Smooth muscle cell (in vitro differentiated cells): Measurements from ENCODE around the gene MN1. TPM values are rescaled to one million over a fixed set of nuclear protein-coding genes. Genes with fewer than 3 reads are reported as not detected.

Experiments
- DNase-seq: peaks from one replicate; lab custom pipeline; 2025; ENCODE audit not compliant: unreplicated experiment; lab: John Stamatoyannopoulos, UW
- H2AFZ ChIP-seq: fragments of 200-600 bp; sonication (generic); 2 replicates; pipeline ENCODE4 v1.6.0; 2016; ENCODE audit warnings: antibody characterized with exemption, low read depth, mild to moderate bottlenecking
- H3F3A ChIP-seq: fragments of 200-600 bp; sonication (generic); 2 replicates; pipeline ENCODE4 v1.6.0; 2017; ENCODE audit warnings: antibody characterized with exemption, low read depth
- H3K27ac ChIP-seq: fragments of 200-600 bp; sonication (generic); 2 replicates; pipeline ENCODE4 v1.5.1; 2016; ENCODE audit warnings: low read depth, mild to moderate bottlenecking
- H3K27me3 ChIP-seq: fragments of 200-600 bp; sonication (generic); 2 replicates; pipeline ENCODE4 v1.6.1; 2016; ENCODE audit warnings: low read depth, mild to moderate bottlenecking
- H3K36me3 ChIP-seq: fragments of 200-600 bp; sonication (generic); 2 replicates; pipeline ENCODE4 v1.5.1; 2016; ENCODE audit warnings: low read depth
- H3K4me1 ChIP-seq: fragments of 200-600 bp; sonication (generic); 2 replicates; pipeline ENCODE4 v1.5.1; 2016; ENCODE audit warnings: low read depth
- H3K4me2 ChIP-seq: fragments of 200-600 bp; sonication (generic); 2 replicates; pipeline ENCODE4 v1.6.0; 2016; ENCODE audit warnings: mild to moderate bottlenecking
- H3K4me3 ChIP-seq: fragments of 200-600 bp; sonication (generic); 2 replicates; pipeline ENCODE4 v1.5.1; 2016; ENCODE audit warnings: mild to moderate bottlenecking
- H3K79me2 ChIP-seq: fragments of 200-600 bp; sonication (generic); 2 replicates; pipeline ENCODE4 v1.6.0; 2016; ENCODE audit warnings: low read depth, mild to moderate bottlenecking
- H3K9ac ChIP-seq: fragments of 200-600 bp; sonication (generic); 2 replicates; pipeline ENCODE4 v1.6.0; 2016; ENCODE audit warnings: low read depth
- H3K9me3 ChIP-seq: fragments of 200-600 bp; sonication (generic); replicated peaks from 2 replicates; pipeline ENCODE4 v1.5.1; 2016; ENCODE audit warnings: low read depth
- H4K20me1 ChIP-seq: fragments of 200-600 bp; sonication (generic); 2 replicates; pipeline ENCODE4 v1.6.0; 2016; ENCODE audit warnings: low read depth
- CTCF ChIP-seq: fragments of 200-600 bp; sonication (generic); IDR thresholded peaks from 2 replicates; pipeline ENCODE4 v1.5.1; 2017; ENCODE audit warnings: borderline replicate concordance, mild to moderate bottlenecking, antibody characterized with exemption; ENCODE audit not compliant: insufficient read depth, poor library complexity, severe bottlenecking
- WGBS: methylation state at CpG from one replicate; pipeline ENCODE4 v1.1.7; 2016; ENCODE audit warnings: low lambda C conversion rate; 5-methylcytosine and 5-hydroxymethylcytosine counted together
- polyA plus RNA-seq: library from polyadenylated mRNA; unstranded; fragments of >200 nt; fragmentation: Nextera tagmentation; extraction: Ambion mirVana; gene quantifications from 2 replicates; pipeline ENCODE4 v1.2.1, GENCODE V29; 2016
- total RNA-seq: library from RNA; depleted of rRNA; stranded (reverse); fragments of >200 nt; gene quantifications from 2 replicates; pipeline ENCODE4 v1.2.3, GENCODE V29; 2014

The MN1 gene
- total and polyA plus RNA-seq, 2 experiments from 2014 or later: 0.98 to 3.3 TPM

GRCh38 chr22:27815826-27816530 is 14.4 kb upstream of the MN1 start:
- 89% methylated on average over 4 of the region's 4 CpGs for WGBS
- Histone ChIP-seq H3K4me3 (no peak overlapping the region), H3K4me2 (no peak overlapping the region), H3K9me3 (no peaks in the 10 kb centered on the region), H2AFZ (no peak overlapping the region), H3K4me1 (no peaks in the 10 kb centered on the region), H3K27ac (no peak overlapping the region), H3K36me3 (no peaks in the 10 kb centered on the region), H4K20me1 (no peaks in the 10 kb centered on the region), H3K27me3 (peaks cover 28% of the 10 kb centered on the region), H3K79me2 (no peaks in the 10 kb centered on the region), H3K9ac (no peak overlapping the region), H3F3A (no peaks in the 10 kb centered on the region)
- DNase-seq: no peak
- no peak for TF ChIP-seq CTCF

GRCh38 chr22:27814993-27815392 is 13.4 kb upstream of the MN1 start:
- 87% methylated on average over 6 of the region's 6 CpGs for WGBS
- H3K36me3 ChIP-seq: no peaks in the 10 kb centered on the region
- H3K27me3 ChIP-seq: peaks cover 28% of the 10 kb centered on the region
- no peaks in the 10 kb centered on the region for H3K9me3 ChIP-seq
- peaks cover 8% of the 10 kb centered on the region for H3K4me1 ChIP-seq
- no peak overlapping the region for H3K9ac ChIP-seq
- H3K27ac ChIP-seq: no peak overlapping the region
- no peak overlapping the region for H3K4me2 ChIP-seq
- H4K20me1 ChIP-seq: no peaks in the 10 kb centered on the region
- no peak for TF ChIP-seq CTCF
- no peak overlapping the region for H3K4me3 ChIP-seq
- no peak for DNase-seq
- H2AFZ ChIP-seq: no peak overlapping the region
- H3K79me2 ChIP-seq: no peaks in the 10 kb centered on the region
- H3F3A ChIP-seq: no peaks in the 10 kb centered on the region

- no peak for TF ChIP-seq CTCF
- no peaks in the 10 kb centered on the region for H3K9me3 ChIP-seq
- H3K36me3 ChIP-seq: no peaks in the 10 kb centered on the region
- no peaks in the 10 kb centered on the region for H3K79me2 ChIP-seq
- H3K9ac ChIP-seq: no peak overlapping the region
- no peak overlapping the region for H3K4me3 ChIP-seq
- H2AFZ ChIP-seq: no peak overlapping the region
- WGBS: 93% methylated on average over 3 of the region's 3 CpGs
- H3K4me1 ChIP-seq: peaks cover 9% of the 10 kb centered on the region
- H3F3A ChIP-seq: no peaks in the 10 kb centered on the region
- H3K4me2 ChIP-seq: no peak overlapping the region
- peaks cover 50% of the 10 kb centered on the region for H3K27me3 ChIP-seq
- H3K27ac ChIP-seq: no peak overlapping the region
- no peaks in the 10 kb centered on the region for H4K20me1 ChIP-seq
- no peak for DNase-seq
Measured at GRCh38 chr22:27811778-27812177, 10.2 kb upstream of the MN1 start.

GRCh38 chr22:27810609-27811151 is 9.1 kb upstream of the MN1 start:
- no peaks in the 10 kb centered on the region for H4K20me1 ChIP-seq
- no peak overlapping the region for H2AFZ ChIP-seq
- no peak overlapping the region for H3K4me3 ChIP-seq
- H3K9me3 ChIP-seq: no peaks in the 10 kb centered on the region
- H3K27me3 ChIP-seq: peaks cover 50% of the 10 kb centered on the region
- H3K27ac ChIP-seq: no peak overlapping the region
- H3F3A ChIP-seq: no peaks in the 10 kb centered on the region
- no peak for DNase-seq
- peaks cover 9% of the 10 kb centered on the region for H3K4me1 ChIP-seq
- peak overlapping the region; percentile 48 for H3K4me2 ChIP-seq
- 25% methylated on average over 15 of the region's 15 CpGs for WGBS
- no peak for TF ChIP-seq CTCF
- H3K79me2 ChIP-seq: no peaks in the 10 kb centered on the region
- H3K36me3 ChIP-seq: no peaks in the 10 kb centered on the region
- H3K9ac ChIP-seq: no peak overlapping the region
